HCT116 (cell line): Measurements from ENCODE around the gene TYR.

Experiments
- CEBPB ChIP-seq: IDR thresholded peaks from 2 replicates; pipeline ENCODE4 v1.6.1; 2012; ENCODE audit warnings: low read depth
- EZH2 ChIP-seq: fragments of 200-600 bp; sonication (generic); IDR thresholded peaks from 2 replicates; pipeline ENCODE4 v1.6.1; 2017; ENCODE audit warnings: antibody characterized with exemption, mixed run types
- TF ChIP-seq, protein P1 (sequence below), 3 experiments: fragments of 200-600 bp in 1 of 3; sonication (generic) in 1 of 3; IDR thresholded peaks in 2 of 3; conservative IDR thresholded peaks in 1 of 3; 2 replicates each; pipeline ENCODE4 v1.5.1; 2012 to 2017; ENCODE audit warnings: low read depth in 2 of 3, low read length in 2 of 3, antibody characterized with exemption in 1 of 3, borderline replicate concordance in 1 of 3, control low read depth in 1 of 3, mild to moderate bottlenecking in 1 of 3, mixed read lengths in 1 of 3, mixed run types in 1 of 3, moderate library complexity in 1 of 3; ENCODE audit not compliant: insufficient read depth in 1 of 3

DNA sequence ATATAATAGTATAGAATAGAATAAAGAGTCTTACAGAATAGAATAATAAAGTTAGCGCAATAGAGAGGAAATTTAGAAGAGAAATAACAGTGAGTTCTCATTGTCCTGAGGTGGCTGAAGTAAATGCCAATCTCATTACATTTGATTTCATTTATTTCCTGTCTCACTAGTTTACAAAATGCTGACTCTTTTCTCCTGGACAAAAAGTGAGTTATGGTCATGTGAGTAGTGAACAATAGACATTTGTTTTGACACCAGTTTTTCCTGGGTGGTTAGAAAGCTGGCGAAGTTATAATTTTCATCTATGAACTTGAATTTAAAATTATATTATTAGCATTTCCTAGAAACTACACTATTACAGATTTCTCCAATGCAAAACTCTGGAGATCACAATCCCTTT, 143.7 kb downstream of the TYR start:
- TF ChIP-seq, protein P1, sequence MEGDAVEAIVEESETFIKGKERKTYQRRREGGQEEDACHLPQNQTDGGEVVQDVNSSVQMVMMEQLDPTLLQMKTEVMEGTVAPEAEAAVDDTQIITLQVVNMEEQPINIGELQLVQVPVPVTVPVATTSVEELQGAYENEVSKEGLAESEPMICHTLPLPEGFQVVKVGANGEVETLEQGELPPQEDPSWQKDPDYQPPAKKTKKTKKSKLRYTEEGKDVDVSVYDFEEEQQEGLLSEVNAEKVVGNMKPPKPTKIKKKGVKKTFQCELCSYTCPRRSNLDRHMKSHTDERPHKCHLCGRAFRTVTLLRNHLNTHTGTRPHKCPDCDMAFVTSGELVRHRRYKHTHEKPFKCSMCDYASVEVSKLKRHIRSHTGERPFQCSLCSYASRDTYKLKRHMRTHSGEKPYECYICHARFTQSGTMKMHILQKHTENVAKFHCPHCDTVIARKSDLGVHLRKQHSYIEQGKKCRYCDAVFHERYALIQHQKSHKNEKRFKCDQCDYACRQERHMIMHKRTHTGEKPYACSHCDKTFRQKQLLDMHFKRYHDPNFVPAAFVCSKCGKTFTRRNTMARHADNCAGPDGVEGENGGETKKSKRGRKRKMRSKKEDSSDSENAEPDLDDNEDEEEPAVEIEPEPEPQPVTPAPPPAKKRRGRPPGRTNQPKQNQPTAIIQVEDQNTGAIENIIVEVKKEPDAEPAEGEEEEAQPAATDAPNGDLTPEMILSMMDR (IDR thresholded peaks at IDR 0.05 in 2 of 3, conservative IDR thresholded peaks at IDR 0.05 in 1 of 3; ENCODE audit: borderline replicate concordance in 1 of 3, insufficient read depth in 1 of 3, low read depth in 2 of 3, low read length in 2 of 3): no peak
- TF ChIP-seq EZH2: no peak
- no peak for TF ChIP-seq CEBPB
